ENCODE measurements around the gene TUBA4B. TPM values are rescaled to one million over a fixed set of nuclear protein-coding genes. Genes with fewer than 3 reads are reported as not detected.

Gene TUBA4B
- total RNA-seq, 1 experiment from 2014 or later = not detected

DNA sequence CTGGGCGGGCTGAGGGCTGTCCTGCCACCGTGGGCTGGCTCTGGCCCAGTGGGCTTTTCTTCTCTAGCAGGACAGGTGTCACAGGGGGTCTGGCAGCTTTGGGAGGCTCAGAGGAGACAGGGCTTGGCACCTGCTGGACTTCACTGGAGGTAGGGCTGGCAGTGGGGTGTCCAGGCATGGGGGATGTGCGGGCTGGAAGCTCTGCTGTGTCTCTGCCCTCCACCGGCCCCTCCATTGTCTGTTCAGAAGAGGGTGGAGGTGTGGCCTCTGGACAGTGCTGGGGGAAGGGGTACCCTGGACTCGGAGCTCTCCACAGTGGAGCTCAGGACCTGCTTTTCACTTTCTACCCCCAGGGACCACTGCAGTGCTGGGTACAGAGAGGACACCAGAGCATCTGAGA lies 47.0 kb downstream of the TUBA4B start:
- H3K27me3 ChIP-seq (ENCODE audit: insufficient read depth, low read length) = no peaks in the 10 kb centered on the region; the same call in 1 of the 2 replicates
- DNase-seq = no peak

More for the DNA sequence above, 47.0 kb downstream of the TUBA4B start:
- Mint-ChIP-seq H3K4me1 (peaks cover 12 to 21% of the 10 kb centered on the region in 2 experiments), H3K9me3 (peaks cover 0 to 5% of the 10 kb centered on the region in 2 experiments; a peak in 2 of 5 replicates), H3K27ac (no peak overlapping the region), H3K4me3 (no peak overlapping the region), H3K36me3 (ENCODE audit: insufficient read depth in 1 of 3, low read depth in 3 of 3) (peaks cover 0 to 4% (median 2%) of the 10 kb centered on the region in 3 experiments; a peak in 2 of 7 replicates), H3K27me3 (ENCODE audit: low read depth) (peaks cover 68% of the 10 kb centered on the region)
- no peak overlapping the region for H3K27ac ChIP-seq (ENCODE audit: insufficient read length, low read depth, low read length)
- no peak overlapping the region for H3K18ac ChIP-seq (ENCODE audit: insufficient read length, low read depth, low read length)
- no peaks in the 10 kb centered on the region for H3K79me2 ChIP-seq (ENCODE audit: insufficient read depth, low read length)
- no peak overlapping the region for H2BK5ac ChIP-seq (ENCODE audit: insufficient read length, low read length)
- no peaks in the 10 kb centered on the region for H3K79me1 ChIP-seq (ENCODE audit: insufficient read depth, low read depth, low read length, poor library complexity, severe bottlenecking)
- TF ChIP-seq, protein P1, sequence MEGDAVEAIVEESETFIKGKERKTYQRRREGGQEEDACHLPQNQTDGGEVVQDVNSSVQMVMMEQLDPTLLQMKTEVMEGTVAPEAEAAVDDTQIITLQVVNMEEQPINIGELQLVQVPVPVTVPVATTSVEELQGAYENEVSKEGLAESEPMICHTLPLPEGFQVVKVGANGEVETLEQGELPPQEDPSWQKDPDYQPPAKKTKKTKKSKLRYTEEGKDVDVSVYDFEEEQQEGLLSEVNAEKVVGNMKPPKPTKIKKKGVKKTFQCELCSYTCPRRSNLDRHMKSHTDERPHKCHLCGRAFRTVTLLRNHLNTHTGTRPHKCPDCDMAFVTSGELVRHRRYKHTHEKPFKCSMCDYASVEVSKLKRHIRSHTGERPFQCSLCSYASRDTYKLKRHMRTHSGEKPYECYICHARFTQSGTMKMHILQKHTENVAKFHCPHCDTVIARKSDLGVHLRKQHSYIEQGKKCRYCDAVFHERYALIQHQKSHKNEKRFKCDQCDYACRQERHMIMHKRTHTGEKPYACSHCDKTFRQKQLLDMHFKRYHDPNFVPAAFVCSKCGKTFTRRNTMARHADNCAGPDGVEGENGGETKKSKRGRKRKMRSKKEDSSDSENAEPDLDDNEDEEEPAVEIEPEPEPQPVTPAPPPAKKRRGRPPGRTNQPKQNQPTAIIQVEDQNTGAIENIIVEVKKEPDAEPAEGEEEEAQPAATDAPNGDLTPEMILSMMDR (conservative IDR thresholded peaks at IDR 0.05) = no peak
- no peaks in the 10 kb centered on the region for H4K20me1 ChIP-seq (ENCODE audit: control insufficient read depth, insufficient read depth, insufficient read length)
- H4K5ac ChIP-seq (ENCODE audit: insufficient read length, low read depth, low read length) = no peak overlapping the region
- H3K4ac ChIP-seq (ENCODE audit: low read depth, low read length) = no peak overlapping the region
- WGBS (ENCODE audit: extremely low coverage, insufficient read length, low lambda C conversion rate) = no CpG with 5 or more reads among the region's 5 CpGs
- no peak overlapping the region for H2BK12ac ChIP-seq (ENCODE audit: insufficient read length, low read depth, low read length)
- H3K23me2 ChIP-seq (ENCODE audit: insufficient read length, low read depth, low read length, poor library complexity, severe bottlenecking) = no peaks in the 10 kb centered on the region
- no peak overlapping the region for H2AFZ ChIP-seq (ENCODE audit: low read length)
- no peak overlapping the region for H3K14ac ChIP-seq (ENCODE audit: insufficient read depth, low read length)
- no peak overlapping the region for H4K91ac ChIP-seq (ENCODE audit: insufficient read length, low read depth, low read length)
- no peak overlapping the region for H3K56ac ChIP-seq (ENCODE audit: insufficient read length, low read depth, low read length)
- H3T11ph ChIP-seq (ENCODE audit: low read length) = no peak overlapping the region
- no peak overlapping the region for H4K8ac ChIP-seq (replicated peaks; ENCODE audit: insufficient read length, low read depth, low read length)
- H2BK15ac ChIP-seq (ENCODE audit: low read depth, low read length) = no peak overlapping the region
- H3K4me2 ChIP-seq (ENCODE audit: insufficient read depth, insufficient read length, low read length) = no peak overlapping the region
- no peak overlapping the region for H3K23ac ChIP-seq (ENCODE audit: insufficient read length, low read depth, low read length)
- H2AK5ac ChIP-seq (ENCODE audit: insufficient read length, low read length) = no peak overlapping the region
- H3K9ac ChIP-seq (ENCODE audit: extremely low read depth, insufficient read length, low read length) = no peak overlapping the region
- no peaks in the 10 kb centered on the region for H3K4me1 ChIP-seq (ENCODE audit: insufficient read depth, low read length)
- no peak overlapping the region for H2BK20ac ChIP-seq (ENCODE audit: low read depth, low read length, poor library complexity, severe bottlenecking)
- no peaks in the 10 kb centered on the region for H3K9me3 ChIP-seq (ENCODE audit: control insufficient read depth, low read depth, low read length)
- H2BK120ac ChIP-seq (ENCODE audit: low read depth, low read length, poor library complexity, severe bottlenecking) = no peak overlapping the region
